ENCODE results near the gene CNOT6L. TPM values are rescaled to one million over a fixed set of nuclear protein-coding genes. Genes with fewer than 3 reads are reported as not detected.

Gene CNOT6L
- total RNA-seq, 3 donors from 2014 or later (not counting 1 experiment from before 2014, with no cell fraction given) = 172 to 237 (median 193) TPM

- no peak for TF ChIP-seq CTCF (IDR thresholded peaks at IDR 0.05)
- Histone ChIP-seq H3K4me1 (ENCODE audit: control insufficient read depth, insufficient read depth, low read length) (peaks cover 46% of the 10 kb centered on the region), H3K27me3 (ENCODE audit: control insufficient read depth, insufficient read depth, low read length) (no peaks in the 10 kb centered on the region), H3K9me3 (ENCODE audit: control insufficient read depth, insufficient read depth, low read length) (peaks cover 3% of the 10 kb centered on the region), H3K27ac (ENCODE audit: low read length) (no peak overlapping the region), H3K4me3 (ENCODE audit: low read length) (no peak overlapping the region), H3K36me3 (ENCODE audit: control insufficient read depth, insufficient read depth, low read length) (peaks cover 5% of the 10 kb centered on the region)
- Mint-ChIP-seq H3K9me3 (peaks cover 0 to 2% of the 10 kb centered on the region in 2 donors), H3K4me3 (peak overlapping the region; percentile 36), H3K27me3 (ENCODE audit: low read depth in 2 of 2) (no peaks in the 10 kb centered on the region), H3K36me3 (no peaks in the 10 kb centered on the region), H3K27ac (peak overlapping the region; percentile 75 to 93), H3K4me1 (peaks cover 76 to 80% of the 10 kb centered on the region in 2 donors)
- intact Hi-C loops (cut with micrococcal nuclease) = no loop called here
- DNase-seq (no peak), ATAC-seq (no peak)
Observed at GRCh38 chr4:77797239-77797638, 21.9 kb downstream of the CNOT6L start.

- peak in 2 of 3 donors; percentile 12 to 14 for ATAC-seq
- Histone ChIP-seq H3K27me3 (ENCODE audit: control insufficient read depth, insufficient read depth, low read length) (no peaks in the 10 kb centered on the region), H3K4me1 (ENCODE audit: control insufficient read depth, insufficient read depth, low read length) (peaks cover 49% of the 10 kb centered on the region), H3K27ac (ENCODE audit: low read length) (no peak overlapping the region), H3K4me3 (ENCODE audit: low read length) (no peak overlapping the region), H3K36me3 (ENCODE audit: control insufficient read depth, insufficient read depth, low read length) (peaks cover 5% of the 10 kb centered on the region), H3K9me3 (ENCODE audit: control insufficient read depth, insufficient read depth, low read length) (peaks cover 3% of the 10 kb centered on the region)
- WGBS (ENCODE audit: insufficient coverage) = 100% methylated on average over 1 of the region's 1 CpG
- Mint-ChIP-seq H3K36me3 (no peaks in the 10 kb centered on the region), H3K9me3 (peaks cover 0 to 2% of the 10 kb centered on the region in 2 donors), H3K27ac (peak overlapping the region; percentile 78 to 93), H3K4me3 (peak overlapping the region; percentile 67), H3K4me1 (peaks cover 63 to 72% of the 10 kb centered on the region in 2 donors), H3K27me3 (ENCODE audit: low read depth in 2 of 2) (no peaks in the 10 kb centered on the region)
- no peak for TF ChIP-seq CTCF (IDR thresholded peaks at IDR 0.05)
- DNase-seq = no peak
- intact Hi-C loops (cut with micrococcal nuclease) = no loop called here
Observed at GRCh38 chr4:77795326-77795725, 23.8 kb downstream of the CNOT6L start.

GRCh38 chr4:77790146-77790545, 29.0 kb downstream of the CNOT6L start:
- Mint-ChIP-seq H3K36me3 (no peaks in the 10 kb centered on the region), H3K9me3 (no peaks in the 10 kb centered on the region), H3K4me1 (peaks cover 54 to 59% of the 10 kb centered on the region in 2 donors), H3K27me3 (ENCODE audit: low read depth in 2 of 2) (no peaks in the 10 kb centered on the region), H3K4me3 (peak overlapping the region; percentile 56), H3K27ac (peak overlapping the region; percentile 17 to 86)
- Histone ChIP-seq H3K27me3 (ENCODE audit: control insufficient read depth, insufficient read depth, low read length) (no peaks in the 10 kb centered on the region), H3K27ac (ENCODE audit: low read length) (no peak overlapping the region), H3K4me3 (ENCODE audit: low read length) (no peak overlapping the region), H3K36me3 (ENCODE audit: control insufficient read depth, insufficient read depth, low read length) (no peaks in the 10 kb centered on the region), H3K9me3 (ENCODE audit: control insufficient read depth, insufficient read depth, low read length) (no peaks in the 10 kb centered on the region), H3K4me1 (ENCODE audit: control insufficient read depth, insufficient read depth, low read length) (peaks cover 26% of the 10 kb centered on the region)
- ATAC-seq (no peak), DNase-seq (no peak)
- WGBS (ENCODE audit: insufficient coverage) = no CpG with 5 or more reads among the region's 1 CpG
- intact Hi-C loops (cut with micrococcal nuclease) = no loop called here
- TF ChIP-seq CTCF (IDR thresholded peaks at IDR 0.05) = no peak

- H3K27ac Mint-ChIP-seq = peak overlapping the region; percentile 51 to 86
- peaks cover 57 to 61% of the 10 kb centered on the region in 2 donors for H3K4me1 Mint-ChIP-seq
- H3K36me3 Mint-ChIP-seq = no peaks in the 10 kb centered on the region
Observed at GRCh38 chr4:77788990-77789389, 30.2 kb downstream of the CNOT6L start.

More at GRCh38 chr4:77788990-77789389, 30.2 kb downstream of the CNOT6L start:
- no peak overlapping the region for H3K4me3 ChIP-seq (ENCODE audit: low read length)
- intact Hi-C loops (cut with micrococcal nuclease) = no loop called here
- no peaks in the 10 kb centered on the region for H3K36me3 ChIP-seq (ENCODE audit: control insufficient read depth, insufficient read depth, low read length)
- no peaks in the 10 kb centered on the region for H3K9me3 Mint-ChIP-seq
- no peak overlapping the region for H3K27ac ChIP-seq (ENCODE audit: low read length)
- peak overlapping the region; percentile 47 for H3K4me3 Mint-ChIP-seq
- WGBS (ENCODE audit: insufficient coverage) = 100% methylated on average over 1 of the region's 2 CpGs
- H3K27me3 ChIP-seq (ENCODE audit: control insufficient read depth, insufficient read depth, low read length) = no peaks in the 10 kb centered on the region
- TF ChIP-seq CTCF (IDR thresholded peaks at IDR 0.05) = no peak
- DNase-seq (no peak), ATAC-seq (no peak)
- H3K4me1 ChIP-seq (ENCODE audit: control insufficient read depth, insufficient read depth, low read length) = peaks cover 29% of the 10 kb centered on the region
- no peaks in the 10 kb centered on the region for H3K9me3 ChIP-seq (ENCODE audit: control insufficient read depth, insufficient read depth, low read length)
- no peaks in the 10 kb centered on the region for H3K27me3 Mint-ChIP-seq (ENCODE audit: low read depth in 2 of 2)
